HG03442 (cell line): ENCODE measurements around the gene HIVEP3.
"Not testable (repeated sequence)": the region's sequence is repeated elsewhere in the genome, so short reads cannot be mapped to it uniquely, and the experiment has no call there.

Source experiments
- ATAC-seq: cut with Tn5 transposase; IDR thresholded peaks from one replicate; pipeline ENCODE4 v1.9.1; 2021; ENCODE audit warnings: mild to moderate bottlenecking, moderate library complexity; ENCODE audit not compliant: unreplicated experiment

HIVEP3 gene

DNA sequence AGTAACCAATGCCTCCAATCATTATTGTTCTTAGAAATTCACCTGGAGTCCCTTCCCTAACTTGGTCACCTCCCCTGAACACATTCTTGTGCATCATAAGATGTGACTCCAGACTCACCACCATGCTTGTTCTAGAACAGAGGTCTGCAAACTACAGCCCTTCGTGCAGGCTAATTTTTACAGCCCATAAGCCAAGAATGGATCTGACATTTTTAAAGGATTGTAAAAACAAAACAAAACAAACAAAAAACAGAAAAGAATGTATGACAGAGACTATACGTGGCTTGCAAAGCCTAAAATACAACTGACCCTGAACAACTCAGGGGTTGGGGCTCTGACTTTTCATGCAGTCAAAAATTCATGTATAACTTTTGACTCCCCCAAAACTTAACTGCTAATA, 6.2 kb upstream of the HIVEP3 start:
- ATAC-seq: no peak

DNA sequence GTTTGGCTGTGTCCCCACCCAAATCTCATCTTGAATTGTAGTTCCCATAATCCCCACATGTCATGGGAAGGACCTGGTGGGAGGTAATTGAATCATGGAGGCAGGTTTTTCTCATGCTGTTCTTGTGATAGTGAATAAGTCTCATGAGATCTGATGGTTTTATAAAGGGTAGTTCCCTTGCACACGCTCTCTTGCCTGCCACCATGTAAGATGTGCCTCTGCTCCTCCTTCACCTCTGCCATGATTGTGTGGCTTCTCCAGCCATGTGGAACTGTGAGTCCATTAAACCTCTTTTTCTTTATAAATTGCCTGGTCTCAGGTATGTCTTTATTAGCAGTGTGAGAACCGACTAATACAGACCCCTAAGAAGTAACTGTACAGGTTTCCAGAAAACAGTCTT, 2.5 kb upstream of the HIVEP3 start:
- ATAC-seq: not testable (repeated sequence)

DNA sequence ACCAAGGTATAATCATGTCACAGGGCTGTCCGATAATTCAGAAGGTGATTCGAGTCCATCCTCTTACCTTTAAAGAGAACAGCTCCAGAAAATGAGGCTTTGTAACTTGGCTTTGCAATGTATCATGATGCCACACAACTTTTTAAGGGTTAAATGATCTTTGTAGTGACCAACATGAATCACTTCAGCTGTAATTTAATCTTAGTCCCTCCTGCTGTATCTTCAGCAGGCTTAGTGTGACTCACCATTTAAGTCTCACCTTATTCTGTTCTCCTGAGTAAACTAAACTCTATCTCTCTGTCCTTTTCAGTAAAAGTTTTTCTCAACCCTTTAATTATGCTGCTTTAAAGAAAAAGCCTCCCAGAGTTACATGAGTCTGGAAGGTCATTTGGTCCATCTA, 1.9 kb upstream of the HIVEP3 start:
- ATAC-seq: no peak

DNA sequence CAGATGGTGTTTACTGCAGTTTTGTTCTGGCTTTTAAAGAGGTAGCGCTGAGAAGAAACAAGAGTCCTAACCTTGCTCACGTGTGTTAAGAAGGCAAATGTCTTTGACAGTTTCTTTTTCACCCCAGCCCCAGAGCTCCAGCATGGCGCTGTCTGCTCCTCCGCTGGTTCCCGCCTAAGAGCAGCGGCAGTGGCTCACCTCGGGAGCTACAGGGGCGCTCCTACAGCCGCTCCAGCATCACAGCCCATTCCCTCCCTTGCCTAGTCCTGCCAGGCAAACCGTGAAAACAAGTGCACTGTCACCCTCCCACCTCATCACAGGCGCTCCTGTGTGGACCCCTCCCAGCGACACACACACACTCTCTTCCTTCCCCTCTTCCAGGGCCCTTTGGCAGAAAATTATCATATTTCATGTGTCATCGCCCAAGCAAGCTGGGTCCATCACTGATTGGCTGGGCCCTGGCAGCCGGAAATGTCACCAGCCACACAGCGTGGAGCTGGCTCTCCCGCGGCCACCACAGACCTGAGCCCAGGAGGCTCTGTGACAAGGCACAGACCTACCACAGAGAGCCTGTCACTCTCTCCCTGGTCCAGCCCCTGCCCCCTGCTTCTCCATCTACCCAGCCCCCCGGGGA, 1.2 kb upstream of the HIVEP3 start:
- ATAC-seq: peak; percentile 64

DNA sequence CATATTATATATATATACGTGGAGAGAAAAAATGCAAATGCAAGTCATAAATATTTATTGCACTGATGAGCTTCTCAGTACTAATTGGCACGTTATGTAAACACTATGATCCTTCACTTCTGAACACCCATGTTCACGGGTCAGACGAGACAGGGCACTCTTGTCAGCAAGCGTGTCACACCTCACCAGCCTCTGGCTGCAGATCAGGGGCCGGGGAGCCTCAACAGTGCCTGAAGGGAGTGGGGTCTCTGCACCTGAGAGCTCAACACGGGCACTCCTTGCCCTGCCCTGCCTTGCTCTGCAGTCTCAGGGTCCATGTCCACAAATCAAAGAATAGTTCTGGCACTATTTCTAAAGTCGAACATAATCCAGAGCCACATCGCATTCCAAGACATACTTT, 409 bp upstream of the HIVEP3 start:
- no peak for ATAC-seq

DNA sequence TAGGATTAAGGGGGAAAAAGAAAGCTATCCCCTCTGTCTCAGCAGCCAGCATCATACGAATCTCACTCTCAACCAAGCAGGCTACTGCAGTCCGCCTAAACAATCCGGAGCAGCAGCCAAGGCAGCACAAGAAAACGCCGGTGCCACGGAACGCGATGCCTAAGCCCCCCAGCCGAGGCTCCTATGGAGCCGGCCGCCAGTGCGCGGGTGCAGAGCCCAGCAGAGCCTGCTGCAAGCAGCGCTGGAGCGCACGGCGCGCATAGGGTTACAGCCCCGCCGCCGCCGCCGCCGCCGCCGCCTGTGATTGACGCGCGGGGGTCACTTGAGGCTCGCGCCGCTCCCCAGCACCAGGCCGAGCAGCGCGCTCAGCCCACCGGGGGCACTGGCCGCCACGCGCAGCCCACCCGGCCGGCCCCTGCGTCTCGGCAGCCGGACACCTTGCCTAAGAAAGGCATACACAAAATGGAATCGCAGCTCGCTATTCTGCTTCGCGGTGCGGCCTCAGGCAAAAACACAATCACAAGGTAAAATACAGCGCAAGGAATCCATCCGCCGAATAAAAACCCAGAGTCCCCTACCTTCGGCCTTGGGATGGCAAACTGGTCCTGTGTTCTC, 780 bp downstream of the HIVEP3 start:
- no peak for ATAC-seq

DNA sequence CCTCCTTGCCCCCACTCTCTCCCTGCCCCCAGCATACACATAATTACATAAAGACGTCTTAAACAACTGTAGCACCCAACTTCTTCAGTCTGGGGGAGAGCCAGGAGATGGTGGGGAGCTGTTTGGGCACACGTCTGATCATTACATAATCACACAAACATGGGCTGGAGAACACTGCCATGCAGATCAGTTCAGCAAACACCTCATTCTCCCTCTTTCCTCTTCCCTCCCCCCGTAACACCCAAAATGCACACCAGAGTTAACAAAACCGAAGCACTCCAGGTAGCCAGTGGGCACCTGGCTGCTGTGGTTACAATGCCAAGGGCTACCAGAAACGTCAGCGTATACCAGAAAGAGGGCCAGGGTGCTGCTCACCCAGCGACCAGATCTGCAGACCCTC, 1.6 kb downstream of the HIVEP3 start:
- no peak for ATAC-seq

DNA sequence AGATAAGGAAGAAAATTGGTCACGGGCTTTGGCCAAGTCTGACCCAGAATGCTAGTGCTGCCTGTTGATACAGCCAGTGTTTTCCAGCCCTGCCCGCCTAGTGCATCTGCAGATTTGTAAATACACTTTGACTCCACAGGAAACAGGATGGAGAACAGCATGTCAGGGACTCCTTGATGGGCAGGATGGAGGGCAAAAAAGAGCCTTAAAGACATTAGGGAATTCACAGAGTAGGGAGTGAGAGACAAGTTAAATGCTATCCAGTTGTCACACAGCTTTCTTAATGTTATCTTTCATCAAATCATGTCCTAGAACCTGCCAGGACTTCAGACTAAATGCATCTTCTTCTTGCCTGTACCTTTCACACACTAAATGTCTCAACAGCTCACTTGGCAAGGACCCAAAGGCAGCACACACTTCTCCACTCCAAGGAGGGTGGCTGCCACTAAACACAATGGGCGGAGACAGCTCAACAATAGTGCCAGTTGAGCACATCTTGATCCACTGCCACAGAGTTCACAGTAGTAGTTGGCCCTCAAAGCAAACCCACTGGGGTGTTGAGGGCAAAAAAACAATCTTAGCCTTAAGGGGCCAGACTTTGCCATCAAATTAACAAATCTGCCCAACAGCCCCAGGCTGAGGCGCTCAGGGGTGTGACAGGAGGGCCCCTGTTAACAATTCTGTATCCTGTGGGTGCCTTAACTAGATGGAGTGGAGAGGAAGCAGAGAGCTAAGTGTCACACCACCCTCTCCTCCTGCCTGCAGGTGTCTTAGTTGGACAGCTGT, 2.7 kb downstream of the HIVEP3 start:
- ATAC-seq: no peak

DNA sequence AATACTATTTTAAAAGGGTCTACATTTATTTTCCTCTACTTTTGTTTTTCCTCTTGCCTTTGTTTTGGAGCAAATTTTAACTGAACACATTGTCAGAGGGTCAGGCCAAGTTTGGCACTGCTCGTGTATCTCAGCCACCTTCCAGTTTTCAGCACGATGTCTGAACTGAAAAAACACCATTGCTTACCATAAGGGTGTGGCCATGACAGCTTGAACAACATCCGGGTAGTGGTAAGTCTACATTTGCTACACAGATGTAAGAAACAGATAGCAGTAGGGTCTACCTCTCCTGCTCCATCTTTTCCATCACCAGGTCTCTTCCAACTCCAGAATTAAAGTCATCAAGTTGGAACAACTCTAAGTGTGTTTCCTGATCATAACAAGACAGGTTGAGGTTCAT, 4.2 kb downstream of the HIVEP3 start:
- no peak for ATAC-seq

DNA sequence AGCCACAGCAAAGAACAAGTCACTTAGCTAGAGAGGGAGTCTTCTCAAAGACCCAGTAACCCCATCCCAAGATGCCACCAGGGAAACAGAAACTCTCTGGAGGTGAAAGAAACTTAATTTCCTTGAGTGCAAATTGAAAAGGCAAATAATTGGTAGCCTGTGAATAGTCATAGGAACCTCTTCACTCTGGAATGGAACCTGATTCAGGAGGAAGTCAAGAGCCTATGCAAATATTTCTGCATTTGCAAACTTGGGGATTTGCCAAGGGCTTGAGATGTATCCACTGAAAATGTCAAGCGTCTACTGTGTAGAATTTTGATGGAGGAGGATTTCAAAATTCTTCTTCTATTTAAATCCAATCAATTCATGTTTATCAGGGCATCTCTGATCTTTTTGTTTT, 5.7 kb downstream of the HIVEP3 start:
- no peak for ATAC-seq

DNA sequence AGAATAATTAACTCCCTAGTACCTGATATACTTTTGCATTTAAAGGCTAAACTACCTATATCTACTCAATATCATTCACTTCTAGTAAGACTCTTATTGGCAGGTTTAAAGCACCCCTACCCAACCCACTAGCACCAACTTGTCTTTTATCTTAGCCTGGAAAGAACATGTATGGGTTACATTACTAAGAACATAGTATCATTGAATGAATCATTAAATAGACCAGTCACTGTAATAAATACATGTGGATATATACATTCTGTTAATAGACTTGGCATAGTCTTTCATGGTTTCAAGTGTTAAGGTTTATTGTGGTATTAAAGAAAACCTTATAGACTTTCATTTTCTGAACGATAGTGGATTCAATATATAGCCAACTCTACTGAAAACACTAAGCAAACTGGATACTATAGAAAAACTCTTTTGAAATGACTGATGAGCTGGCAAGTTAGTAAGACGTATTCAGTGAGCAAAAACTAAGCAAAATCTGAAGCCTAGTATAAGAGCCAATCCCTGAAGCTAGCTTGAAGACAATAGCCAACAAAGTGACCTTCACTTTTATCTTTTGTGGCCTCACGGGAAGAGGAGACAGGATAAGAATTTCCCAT, 10.3 kb downstream of the HIVEP3 start:
- ATAC-seq: no peak

DNA sequence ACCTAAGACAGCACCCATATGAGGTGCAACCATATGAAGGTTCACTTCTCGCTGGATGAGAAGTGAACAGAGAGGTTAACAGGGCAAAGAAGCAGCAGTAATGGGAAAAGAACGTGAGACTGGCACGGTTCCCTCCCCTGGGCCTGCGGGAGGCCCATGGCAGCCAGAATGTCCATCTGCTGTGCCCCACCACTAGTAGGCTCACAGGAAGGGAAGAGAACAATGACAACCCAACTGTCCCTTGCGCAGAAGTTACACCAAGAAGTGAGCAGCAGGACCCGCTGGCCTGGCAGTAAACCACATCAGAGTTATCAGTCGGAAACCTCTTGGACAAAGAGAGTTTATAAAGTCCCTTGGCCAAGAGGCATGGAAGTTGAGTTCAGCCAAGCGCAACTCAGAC, 11.3 kb downstream of the HIVEP3 start:
- ATAC-seq: no peak

DNA sequence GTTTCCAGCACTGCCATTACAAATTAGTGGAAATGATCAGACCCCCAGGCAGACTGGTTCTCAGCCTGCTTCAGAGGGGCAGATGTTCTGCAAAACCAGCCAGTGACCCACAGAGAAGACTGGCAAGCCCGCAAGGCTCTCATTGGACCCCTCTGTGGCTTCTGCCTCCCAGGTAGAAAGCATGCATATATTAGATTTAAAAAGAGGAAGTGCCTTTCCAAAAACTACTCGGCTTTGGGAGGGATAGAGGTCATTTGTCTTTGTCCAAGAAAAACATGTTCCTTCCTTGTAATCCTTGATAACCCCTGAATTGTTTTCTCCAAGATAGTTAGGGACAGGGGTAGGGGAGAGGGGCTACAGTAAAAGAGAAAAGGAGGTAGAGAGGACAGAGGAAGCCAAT, 11.8 kb downstream of the HIVEP3 start:
- no peak for ATAC-seq

DNA sequence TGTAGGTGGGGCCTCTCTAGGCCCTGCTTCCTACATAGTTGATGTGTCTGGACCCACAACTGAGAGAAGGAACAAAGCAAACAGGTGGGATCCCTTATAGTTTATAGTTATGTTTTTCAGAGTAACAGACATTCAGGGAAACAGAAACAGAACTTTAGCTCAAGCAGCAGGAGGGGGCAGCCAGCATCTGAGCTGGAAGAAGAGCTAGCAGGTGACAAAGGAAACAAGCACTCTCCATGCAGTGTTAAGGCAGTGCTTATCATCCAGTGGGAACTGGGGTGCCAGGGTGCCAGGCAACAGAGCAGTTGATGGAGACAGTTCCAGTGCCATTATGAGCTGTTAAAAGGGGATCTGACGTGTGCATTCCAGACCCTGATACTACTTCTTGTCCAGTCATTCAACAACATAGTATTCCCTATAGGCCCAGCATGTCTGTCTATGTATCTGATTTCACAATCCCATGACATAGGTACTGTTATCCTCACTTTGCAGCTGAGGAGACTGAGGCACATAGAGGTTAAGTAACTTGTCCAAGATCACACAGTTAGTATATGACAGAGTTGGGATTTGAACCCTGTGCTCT, 13.5 kb downstream of the HIVEP3 start:
- ATAC-seq: no peak

DNA sequence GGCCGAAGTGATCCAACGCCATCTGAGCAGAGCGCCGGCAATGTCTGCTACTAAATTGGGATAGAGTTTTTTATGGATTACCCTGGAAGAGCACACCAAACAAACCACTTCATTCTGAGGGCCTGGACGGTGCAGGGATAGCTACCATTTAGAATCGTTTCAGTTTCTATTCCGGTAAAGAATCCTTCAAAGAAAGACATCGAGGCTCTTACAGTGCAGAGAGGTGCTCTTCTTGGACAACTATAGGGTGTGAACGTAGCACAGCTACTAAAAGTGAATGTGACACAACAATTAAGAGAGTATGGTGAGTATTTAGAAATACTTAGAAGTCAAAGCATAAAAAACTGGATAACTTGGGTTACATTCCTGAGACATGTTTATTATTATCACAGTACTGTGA, 16.1 kb downstream of the HIVEP3 start:
- ATAC-seq: no peak

DNA sequence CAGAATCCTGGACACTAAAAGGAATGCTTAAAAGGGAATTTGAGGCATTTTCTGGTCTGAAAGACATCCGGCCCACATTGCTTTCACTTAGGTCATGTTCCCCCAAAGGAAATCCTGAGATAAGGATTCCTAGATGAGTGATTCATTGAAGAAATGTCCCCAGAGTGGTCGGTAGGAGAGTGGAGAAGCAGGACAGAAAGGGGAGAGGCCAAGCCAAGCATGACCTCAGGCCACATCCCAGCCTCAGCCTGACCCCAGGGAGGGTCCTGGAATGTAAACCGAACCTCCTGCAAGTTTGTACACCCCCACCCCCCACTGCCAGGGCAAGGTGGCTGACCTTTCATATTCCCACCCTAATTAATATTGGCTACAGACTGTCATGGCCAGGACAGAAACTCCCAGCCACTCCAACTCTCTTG, 16.6 kb downstream of the HIVEP3 start:
- ATAC-seq: no peak

DNA sequence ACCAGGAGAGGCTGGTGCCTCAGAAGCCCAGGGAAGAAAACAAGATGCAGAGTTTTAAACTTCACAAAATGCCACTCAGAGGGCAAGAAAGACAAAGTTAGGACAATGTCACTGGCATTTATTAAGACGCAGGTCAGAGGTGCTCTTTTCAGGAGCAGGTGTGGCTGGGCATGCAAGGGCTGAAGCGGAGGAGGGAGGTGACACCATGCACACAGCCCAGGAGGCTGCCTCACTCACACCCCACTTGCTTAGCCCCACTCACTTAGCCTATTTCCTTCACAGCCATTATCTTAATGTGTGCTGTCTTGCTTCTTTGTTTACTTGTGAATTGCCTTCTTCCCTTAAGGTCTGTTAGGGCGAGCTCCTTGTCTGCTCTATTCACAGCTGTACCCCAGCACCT, 17.2 kb downstream of the HIVEP3 start:
- no peak for ATAC-seq

DNA sequence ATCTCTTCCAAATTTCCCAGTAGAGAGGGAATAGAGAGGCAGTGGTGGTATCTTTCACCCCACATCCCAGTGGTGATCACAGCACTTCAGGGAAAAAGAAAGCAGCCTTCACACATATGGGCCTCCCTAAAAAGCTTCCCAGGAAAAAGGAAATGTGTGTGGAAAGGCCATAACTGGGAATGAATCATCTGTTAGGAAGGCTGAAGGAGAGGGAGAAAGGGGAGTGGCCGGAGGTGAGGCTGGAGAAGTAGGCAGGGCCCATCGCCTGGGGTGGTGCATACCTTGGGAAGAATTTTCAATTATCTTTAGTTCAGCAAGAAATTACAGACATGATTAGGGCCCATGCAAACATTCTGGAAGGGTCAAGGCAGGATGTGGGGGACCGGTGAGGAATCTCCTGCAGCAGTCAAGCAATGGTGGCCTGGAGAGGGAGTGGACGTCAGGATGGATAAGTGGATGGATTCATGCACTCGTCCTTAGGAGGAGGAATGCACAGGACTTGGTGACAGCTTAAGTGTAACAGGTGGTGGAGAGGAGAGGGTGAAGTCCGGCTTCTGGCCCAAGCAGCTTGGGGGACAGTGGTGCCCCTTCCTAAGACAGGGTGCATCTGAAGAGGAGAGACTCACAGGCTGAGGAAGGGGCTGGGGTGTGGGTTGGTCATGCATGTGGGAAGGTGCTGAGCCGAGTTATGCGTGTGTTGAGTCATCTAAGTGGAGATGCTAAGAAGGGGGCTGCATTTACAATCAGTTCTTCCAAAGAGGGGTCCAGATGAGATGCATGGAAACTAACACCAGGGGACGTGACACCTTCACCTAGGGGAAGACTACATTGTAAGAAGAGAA, 17.9 kb downstream of the HIVEP3 start:
- no peak for ATAC-seq

DNA sequence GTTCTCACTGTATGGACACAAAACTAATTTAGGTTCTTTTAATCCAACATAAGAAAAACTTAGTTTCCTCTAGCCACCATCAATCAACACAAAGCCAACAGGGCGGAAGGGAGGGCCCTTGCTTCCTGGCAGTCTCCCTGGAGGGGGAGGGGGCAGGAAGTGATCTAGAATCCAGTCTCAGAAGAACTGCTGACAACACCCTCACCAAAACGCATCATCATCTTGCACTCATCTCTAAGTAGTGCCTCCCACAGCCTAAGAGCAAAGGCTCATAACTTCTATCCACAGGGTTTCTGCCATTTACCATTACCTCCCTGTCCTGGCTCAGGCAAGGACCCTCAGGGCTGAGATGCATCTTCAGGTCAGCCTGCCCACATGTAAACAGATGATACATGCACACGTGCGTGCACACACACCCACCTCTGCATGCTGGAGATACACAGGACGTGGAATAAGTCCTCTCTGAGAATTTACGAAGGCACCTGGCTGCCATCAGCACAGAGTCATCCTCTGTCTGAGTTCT, 20.5 kb downstream of the HIVEP3 start:
- ATAC-seq: no peak

DNA sequence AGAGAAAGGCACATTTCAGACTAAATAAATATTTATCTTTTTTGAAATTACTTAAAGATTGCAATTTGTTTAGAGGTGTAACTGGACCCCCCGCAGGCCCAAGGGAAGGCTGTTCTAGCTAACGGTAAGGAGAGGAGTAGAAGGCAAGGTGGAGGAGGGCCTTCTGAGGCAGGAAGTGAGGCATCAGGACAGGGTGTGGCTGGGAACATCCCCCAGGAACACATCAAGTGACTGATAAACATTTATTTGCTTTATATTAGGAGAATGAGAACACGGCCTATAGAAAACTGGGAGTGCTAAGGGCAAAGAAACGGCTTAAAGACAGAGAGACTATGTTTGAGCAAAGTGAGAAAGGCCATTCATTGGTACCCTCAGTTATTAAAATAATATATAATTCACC, 23.2 kb downstream of the HIVEP3 start:
- no peak for ATAC-seq
